Activated naive CD4-positive, alpha-beta T cell treated with anti-CD3 and anti-CD28 coated beads, Interleukin-2, amount 50 U/mL, for 16 hours (primary cell): ENCODE measurements around the gene MOG.

Experiments
- DNase-seq: peaks from one replicate; pipeline ENCODE4 v3.0.0-alpha.2; 2020

MOG gene

GRCh38 chr6:29678114-29678513 lies 21.2 kb downstream of the MOG start:
- DNase-seq: no peak

GRCh38 chr6:29679962-29680361 lies 23.1 kb downstream of the MOG start:
- DNase-seq: no peak

GRCh38 chr6:29680416-29680815 lies 23.5 kb downstream of the MOG start:
- no peak for DNase-seq

- no peak for DNase-seq
Observed at GRCh38 chr6:29680904-29681303, 24.0 kb downstream of the MOG start, which contains the start of gene ZFP57. TSS of gene ZFP57 (minus strand) at chr6:29681152. CDS start at chr6:29677003, 4,149 bp downstream.

GRCh38 chr6:29681811-29682210 lies 24.9 kb downstream of the MOG start:
- no peak for DNase-seq

- no peak for DNase-seq
Observed at GRCh38 chr6:29685718-29686326, 28.9 kb downstream of the MOG start.

GRCh38 chr6:29694637-29695036 lies 37.7 kb downstream of the MOG start:
- DNase-seq: no peak

- no peak for DNase-seq
Observed at GRCh38 chr6:29696147-29697125, 39.5 kb downstream of the MOG start.

- peak; percentile 81 for DNase-seq
Observed at GRCh38 chr6:29702519-29703103, 45.7 kb downstream of the MOG start.

GRCh38 chr6:29705389-29706231 lies 48.7 kb downstream of the MOG start:
- DNase-seq: no peak

GRCh38 chr6:29708432-29709179 lies 51.7 kb downstream of the MOG start:
- DNase-seq: peak; percentile 19

- DNase-seq: no peak
Observed at GRCh38 chr6:29709188-29709587, 52.3 kb downstream of the MOG start.

GRCh38 chr6:29710281-29710941 lies 53.5 kb downstream of the MOG start:
- DNase-seq: no peak

GRCh38 chr6:29720863-29721262 lies 64.0 kb downstream of the MOG start:
- no peak for DNase-seq
